CD8-positive, alpha-beta memory T cell (primary cell): ENCODE measurements around the gene PRPF6. TPM values are rescaled to one million over a fixed set of nuclear protein-coding genes. Genes with fewer than 3 reads are reported as not detected.

Source experiments
- CTCF ChIA-PET: fragments of 350-600 bp; sonication (Branson Sonifier 250); formaldehyde crosslinking; loops from one replicate; lab custom pipeline; 2021; ENCODE audit warnings: antibody characterized with exemption; lab: Charles Lee
- POLR2A ChIA-PET: fragments of 350-600 bp; sonication (Branson Sonifier 250); formaldehyde crosslinking; loops from one replicate; lab custom pipeline; 2021; ENCODE audit warnings: antibody characterized with exemption; lab: Charles Lee
- DNase-seq, 5 donors: peaks; one replicate each; pipeline versions ENCODE4 v3.0.0 to v3.0.0-alpha.2; 2020 to 2022; ENCODE audit warnings: mixed read lengths in 1 of 5
- H3K27ac ChIP-seq: one replicate; pipeline ENCODE4 v1.7.0; 2013; ENCODE audit warnings: low read depth, mild to moderate bottlenecking, low read length, moderate library complexity
- H3K27me3 ChIP-seq: 2 replicates; pipeline ENCODE4 v1.7.0; 2013; ENCODE audit warnings: low read length, mild to moderate bottlenecking; ENCODE audit not compliant: insufficient read depth, poor library complexity, severe bottlenecking
- H3K36me3 ChIP-seq: 2 replicates; pipeline ENCODE4 v1.7.0; 2013; ENCODE audit warnings: mild to moderate bottlenecking, low read length, moderate library complexity; ENCODE audit not compliant: insufficient read depth
- H3K4me1 ChIP-seq: 2 replicates; pipeline ENCODE4 v1.7.0; 2013; ENCODE audit warnings: mild to moderate bottlenecking, low read length, moderate library complexity; ENCODE audit not compliant: insufficient read depth
- H3K4me3 ChIP-seq: 2 replicates; pipeline ENCODE4 v1.7.0; 2013; ENCODE audit warnings: mild to moderate bottlenecking, low read length
- H3K9me3 ChIP-seq: 2 replicates; pipeline ENCODE4 v1.7.0; 2013; ENCODE audit warnings: mild to moderate bottlenecking, low read length
- H3K27ac Mint-ChIP-seq, 8 donors: one replicate each; pipeline ENCODE4 v1.8.0; 2020 to 2021; ENCODE audit warnings: mixed read lengths in 8 of 8, mild to moderate bottlenecking in 6 of 8, inconsistent platforms in 3 of 8, moderate library complexity in 3 of 8
- H3K27me3 Mint-ChIP-seq, 2 donors: one replicate each; pipeline ENCODE4 v1.8.0; 2020 to 2021; ENCODE audit warnings: mixed read lengths in 2 of 2, mild to moderate bottlenecking in 1 of 2, moderate library complexity in 1 of 2
- H3K36me3 Mint-ChIP-seq, 3 donors: one replicate each; pipeline ENCODE4 v1.8.0; 2020 to 2021; ENCODE audit warnings: mixed read lengths in 3 of 3, inconsistent platforms in 1 of 3, mild to moderate bottlenecking in 1 of 3
- H3K4me1 Mint-ChIP-seq, 3 donors: one replicate each; pipeline ENCODE4 v1.8.0; 2020 to 2021; ENCODE audit warnings: mixed read lengths in 3 of 3, inconsistent platforms in 1 of 3, mild to moderate bottlenecking in 1 of 3
- H3K4me3 Mint-ChIP-seq, 7 donors: one replicate each; pipeline ENCODE4 v1.8.0; 2020 to 2021; ENCODE audit warnings: mixed read lengths in 7 of 7, mild to moderate bottlenecking in 6 of 7, moderate library complexity in 4 of 7, inconsistent platforms in 2 of 7
- H3K9me3 Mint-ChIP-seq, 5 donors: one replicate each; pipeline ENCODE4 v1.8.0; 2020 to 2022; ENCODE audit warnings: mixed read lengths in 5 of 5, mild to moderate bottlenecking in 3 of 5, moderate library complexity in 2 of 5, inconsistent platforms in 1 of 5
- polyA plus RNA-seq: library from polyadenylated mRNA; unstranded; fragments of 300-500 nt; fragmentation: Illumina TruSeq; gene quantifications from one replicate; pipeline ENCODE4 v1.2.3, GENCODE V29; 2021
- total RNA-seq, 2 experiments: library from RNA; stranded (reverse); gene quantifications; one replicate each; pipeline ENCODE4 v1.2.3, GENCODE V29; 2021

The PRPF6 gene
- total and polyA plus RNA-seq, 3 experiments from 2014 or later, result 76.2 to 97.1 (median 78.3) TPM

DNA sequence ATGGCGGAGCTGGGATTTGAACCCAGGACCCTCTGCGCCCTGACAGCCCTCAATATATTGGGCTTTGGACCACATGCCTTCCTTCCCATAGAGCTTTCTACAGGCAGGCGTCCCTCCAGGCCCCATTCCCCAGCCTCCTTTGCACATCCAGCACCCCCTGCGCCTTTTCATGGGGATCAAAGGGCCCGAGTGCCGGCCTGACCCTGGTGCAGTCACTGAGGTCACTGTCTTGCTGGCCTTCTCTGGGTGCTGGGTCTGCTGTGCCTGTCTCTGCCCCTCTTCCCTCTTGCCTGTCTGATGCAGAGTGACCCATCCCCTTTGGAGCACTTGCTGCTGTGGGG, 100.7 kb downstream of the PRPF6 start:
- Mint-ChIP-seq H3K9me3 (no peaks in the 10 kb centered on the region), H3K4me3 (peak overlapping the region; percentile 12 to 88 (median 70)), H3K27ac (peak overlapping the region in 6 of 8 donors; percentile 63 to 91 (median 78)), H3K36me3 (peaks cover 0 to 1% (median 0%) of the 10 kb centered on the region in 3 donors), H3K27me3 (peaks cover 2 to 3% of the 10 kb centered on the region in 2 donors), H3K4me1 (peaks cover 16 to 63% (median 30%) of the 10 kb centered on the region in 3 donors)
- no peak overlapping the region for H3K4me3 ChIP-seq
- H3K27ac ChIP-seq, result no peak overlapping the region
- H3K4me1 ChIP-seq, result peaks cover 31% of the 10 kb centered on the region
- H3K27me3 ChIP-seq, result no peaks in the 10 kb centered on the region
- no peak for DNase-seq
- ChIA-PET POLR2A (no interaction called here), CTCF (interaction anchor here (0.8 to 6.8 kb wide), 3 partner anchors 16 to 42 kb away, joined by 4 to 71 read pairs (median 34); no protein-coding TSS in a partner anchor)
- no peaks in the 10 kb centered on the region for H3K9me3 ChIP-seq
- no peaks in the 10 kb centered on the region for H3K36me3 ChIP-seq

DNA sequence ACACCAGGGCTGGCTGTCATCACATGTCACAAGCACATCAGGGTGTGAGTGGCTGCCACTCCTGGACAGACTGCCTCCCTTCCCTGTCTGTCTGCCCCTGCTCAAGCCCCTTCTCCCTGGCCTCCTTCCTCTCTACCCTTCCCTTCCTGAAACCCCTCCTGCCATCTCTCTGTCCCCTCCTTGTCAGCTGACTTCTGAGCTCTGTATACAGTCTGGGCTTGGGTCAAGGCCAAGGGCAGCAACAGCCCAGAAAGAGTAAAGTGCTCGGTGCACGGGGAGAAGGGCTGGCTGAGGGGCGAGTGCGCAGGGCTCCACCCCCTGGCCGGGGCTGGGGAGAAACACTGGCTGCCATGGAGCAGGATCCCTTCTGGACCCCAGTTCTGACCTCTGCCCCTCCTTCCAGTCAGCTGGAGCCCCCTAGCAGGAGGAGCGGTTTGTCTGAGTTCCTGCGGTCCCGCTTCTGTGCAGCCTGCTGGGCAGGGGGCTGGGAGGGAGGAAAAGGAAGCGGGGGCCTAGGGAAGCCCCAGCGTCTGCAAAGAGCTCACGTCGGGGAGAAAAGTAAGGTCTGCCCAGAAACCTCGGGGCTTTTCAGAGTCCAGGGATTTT, 101.3 kb downstream of the PRPF6 start:
- no peak for DNase-seq
- H3K27me3 Mint-ChIP-seq, result peaks cover 3% of the 10 kb centered on the region in 2 donors
- Histone ChIP-seq H3K9me3 (no peaks in the 10 kb centered on the region), H3K27ac (no peak overlapping the region), H3K4me3 (no peak overlapping the region), H3K4me1 (peaks cover 25% of the 10 kb centered on the region), H3K36me3 (no peaks in the 10 kb centered on the region), H3K27me3 (no peaks in the 10 kb centered on the region)
- POLR2A ChIA-PET, result no interaction called here
- peaks cover 16 to 59% (median 30%) of the 10 kb centered on the region in 3 donors for H3K4me1 Mint-ChIP-seq
- H3K4me3 Mint-ChIP-seq, result peak overlapping the region; percentile 47 to 88 (median 72)
- H3K36me3 Mint-ChIP-seq, result peaks cover 0 to 1% (median 0%) of the 10 kb centered on the region in 3 donors
- H3K27ac Mint-ChIP-seq, result peak overlapping the region in 4 of 8 donors; percentile 78 to 91 (median 83)
- CTCF ChIA-PET, result interaction anchor here (1.0 to 6.8 kb wide), 4 partner anchors 20 to 120 kb away, joined by 3 to 71 read pairs (median 24); no protein-coding TSS in a partner anchor
- H3K9me3 Mint-ChIP-seq, result peaks cover 0 to 2% (median 0%) of the 10 kb centered on the region in 5 donors

Other genes with a start within 250 kb of the PRPF6 start
- gene LIME1, start 244.5 kb upstream of the PRPF6 start, total RNA-seq, result 10 to 100 TPM; 18.4 to 19.6 TPM
- gene LIME1, start 244.5 kb upstream of the PRPF6 start, polyA plus RNA-seq, result 366 TPM
- 10 to 100 TPM; 37.5 to 40.6 TPM for gene SLC2A4RG, start 241.4 kb upstream of the PRPF6 start, total RNA-seq
- 7.8 TPM for gene SLC2A4RG, start 241.4 kb upstream of the PRPF6 start, polyA plus RNA-seq
- gene ZBTB46, start 149.9 kb upstream of the PRPF6 start, total RNA-seq, result under 1 TPM; 0.31 to 0.39 TPM
- 0.08 TPM for gene ZBTB46, start 149.9 kb upstream of the PRPF6 start, polyA plus RNA-seq
- not detected for gene ABHD16B, start 119.6 kb upstream of the PRPF6 start, total RNA-seq
- not detected for gene ABHD16B, start 119.6 kb upstream of the PRPF6 start, polyA plus RNA-seq
- gene TPD52L2, start 115.9 kb upstream of the PRPF6 start, total RNA-seq, result 10 to 100 TPM; 60.0 to 64.4 TPM
- gene TPD52L2, start 115.9 kb upstream of the PRPF6 start, polyA plus RNA-seq, result 72.1 TPM
- gene DNAJC5, start 86.0 kb upstream of the PRPF6 start, total RNA-seq, result 10 to 100 TPM; 38.9 to 40.9 TPM
- gene DNAJC5, start 86.0 kb upstream of the PRPF6 start, polyA plus RNA-seq, result 8.3 TPM
- gene UCKL1, start 24.7 kb upstream of the PRPF6 start, total RNA-seq, result 10 to 100 TPM; 35.7 to 36.2 TPM
- gene UCKL1, start 24.7 kb upstream of the PRPF6 start, polyA plus RNA-seq, result 34.5 TPM
- gene ZNF512B, start 11.2 kb upstream of the PRPF6 start, total RNA-seq, result 10 to 100 TPM; 11.5 to 12.1 TPM
- gene ZNF512B, start 11.2 kb upstream of the PRPF6 start, polyA plus RNA-seq, result 1.0 TPM
- 10 to 100 TPM; 19.3 to 24.5 TPM for gene SAMD10, start 1.5 kb upstream of the PRPF6 start, total RNA-seq
- 15.6 TPM for gene SAMD10, start 1.5 kb upstream of the PRPF6 start, polyA plus RNA-seq
- 1 to 10 TPM; 2.4 to 2.7 TPM for gene C20orf204, start 55.0 kb downstream of the PRPF6 start, total RNA-seq
- gene C20orf204, start 55.0 kb downstream of the PRPF6 start, polyA plus RNA-seq, result 0.40 TPM
- not detected for gene SOX18, start 68.5 kb downstream of the PRPF6 start, total RNA-seq
- gene SOX18, start 68.5 kb downstream of the PRPF6 start, polyA plus RNA-seq, result not detected
- gene TCEA2, start 82.1 kb downstream of the PRPF6 start, total RNA-seq, result 10 to 100 TPM; 24.2 to 24.5 TPM
- gene TCEA2, start 82.1 kb downstream of the PRPF6 start, polyA plus RNA-seq, result 30.9 TPM
- gene RGS19, start 98.4 kb downstream of the PRPF6 start, total RNA-seq, result 10 to 100 TPM; 35.3 to 36.9 TPM
- 120 TPM for gene RGS19, start 98.4 kb downstream of the PRPF6 start, polyA plus RNA-seq
- gene OPRL1, start 99.0 kb downstream of the PRPF6 start, total RNA-seq, result under 1 TPM; 0.38 to 0.44 TPM
- gene OPRL1, start 99.0 kb downstream of the PRPF6 start, polyA plus RNA-seq, result 0.49 TPM
- gene LKAAEAR1, start 103.3 kb downstream of the PRPF6 start, total RNA-seq, result under 1 TPM; 0.29 to 0.39 TPM
- 1.2 TPM for gene LKAAEAR1, start 103.3 kb downstream of the PRPF6 start, polyA plus RNA-seq
- gene NPBWR2, start 126.4 kb downstream of the PRPF6 start, total RNA-seq, result not detected
- not detected for gene NPBWR2, start 126.4 kb downstream of the PRPF6 start, polyA plus RNA-seq
- under 1 TPM in 1 of 2 experiments, not detected in 1; 0.07 TPM for gene MYT1, start 183.3 kb downstream of the PRPF6 start, total RNA-seq
- gene MYT1, start 183.3 kb downstream of the PRPF6 start, polyA plus RNA-seq, result not detected